ENCODE data around the gene HERC2.

The HERC2 gene

DNA sequence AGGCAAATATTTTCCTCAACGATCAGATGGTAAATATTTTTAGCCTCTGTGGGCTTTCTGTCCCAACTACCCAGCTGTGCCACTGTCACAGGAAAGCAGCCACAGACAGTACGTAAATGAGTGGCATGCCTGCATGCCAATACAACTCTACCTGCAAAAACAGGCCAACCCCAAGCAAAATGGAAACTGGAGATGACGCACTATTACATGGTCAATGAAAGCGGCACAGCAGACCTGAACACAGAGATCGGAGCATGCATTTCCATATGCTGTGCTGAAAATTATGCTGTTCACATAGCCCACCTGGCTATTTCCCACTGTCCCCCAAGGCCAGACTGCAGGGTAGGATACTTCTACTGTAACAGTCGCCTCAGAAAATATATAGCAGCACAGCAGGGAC lies 57.8 kb downstream of the HERC2 start:
- DNase-seq (ENCODE audit: low spot score) (no peak), ATAC-seq (ENCODE audit: low read depth) (no peak)
- H3K4me1 ChIP-seq (ENCODE audit: insufficient read depth, poor library complexity, severe bottlenecking), result no peaks in the 10 kb centered on the region
- no peaks in the 10 kb centered on the region for H3K9me3 ChIP-seq (ENCODE audit: severe bottlenecking)
- TF ChIP-seq, protein P1, sequence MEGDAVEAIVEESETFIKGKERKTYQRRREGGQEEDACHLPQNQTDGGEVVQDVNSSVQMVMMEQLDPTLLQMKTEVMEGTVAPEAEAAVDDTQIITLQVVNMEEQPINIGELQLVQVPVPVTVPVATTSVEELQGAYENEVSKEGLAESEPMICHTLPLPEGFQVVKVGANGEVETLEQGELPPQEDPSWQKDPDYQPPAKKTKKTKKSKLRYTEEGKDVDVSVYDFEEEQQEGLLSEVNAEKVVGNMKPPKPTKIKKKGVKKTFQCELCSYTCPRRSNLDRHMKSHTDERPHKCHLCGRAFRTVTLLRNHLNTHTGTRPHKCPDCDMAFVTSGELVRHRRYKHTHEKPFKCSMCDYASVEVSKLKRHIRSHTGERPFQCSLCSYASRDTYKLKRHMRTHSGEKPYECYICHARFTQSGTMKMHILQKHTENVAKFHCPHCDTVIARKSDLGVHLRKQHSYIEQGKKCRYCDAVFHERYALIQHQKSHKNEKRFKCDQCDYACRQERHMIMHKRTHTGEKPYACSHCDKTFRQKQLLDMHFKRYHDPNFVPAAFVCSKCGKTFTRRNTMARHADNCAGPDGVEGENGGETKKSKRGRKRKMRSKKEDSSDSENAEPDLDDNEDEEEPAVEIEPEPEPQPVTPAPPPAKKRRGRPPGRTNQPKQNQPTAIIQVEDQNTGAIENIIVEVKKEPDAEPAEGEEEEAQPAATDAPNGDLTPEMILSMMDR (IDR thresholded peaks at IDR 0.05; ENCODE audit: poor library complexity, severe bottlenecking), result no peak
- no peak overlapping the region for H3K27ac ChIP-seq (ENCODE audit: poor library complexity, severe bottlenecking)
- H3K36me3 ChIP-seq (ENCODE audit: low read depth), result peaks cover 77% of the 10 kb centered on the region
- H3K4me3 ChIP-seq (ENCODE audit: severe bottlenecking), result no peak overlapping the region
- H3K27me3 ChIP-seq (ENCODE audit: insufficient read depth, poor library complexity, severe bottlenecking), result no peaks in the 10 kb centered on the region

DNA sequence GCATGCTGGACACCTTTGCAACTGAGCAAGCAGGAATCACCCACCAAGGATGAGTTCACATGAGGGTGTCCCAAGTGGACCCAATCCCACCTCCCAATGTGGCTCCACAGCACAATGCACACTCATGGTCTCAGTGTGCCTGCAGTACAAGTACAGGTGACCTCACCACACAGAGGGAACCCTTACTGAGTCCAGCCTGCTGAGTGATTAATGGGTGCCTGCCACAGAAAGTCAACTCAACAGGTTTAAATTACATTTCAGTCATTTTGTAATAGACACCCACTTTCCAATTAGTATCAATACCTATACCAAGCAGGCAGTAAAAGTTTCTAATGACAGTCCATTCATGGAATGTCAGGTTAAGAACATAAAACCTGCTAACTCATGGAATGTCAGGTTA lies 59.5 kb downstream of the HERC2 start:
- TF ChIP-seq, protein P1 (IDR thresholded peaks at IDR 0.05; ENCODE audit: poor library complexity, severe bottlenecking), result no peak
- DNase-seq (ENCODE audit: low spot score) (no peak), ATAC-seq (ENCODE audit: low read depth) (no peak)
- Histone ChIP-seq H3K4me1 (ENCODE audit: insufficient read depth, poor library complexity, severe bottlenecking) (no peaks in the 10 kb centered on the region), H3K27me3 (ENCODE audit: insufficient read depth, poor library complexity, severe bottlenecking) (no peaks in the 10 kb centered on the region), H3K4me3 (ENCODE audit: severe bottlenecking) (no peak overlapping the region), H3K27ac (ENCODE audit: poor library complexity, severe bottlenecking) (no peak overlapping the region), H3K36me3 (ENCODE audit: low read depth) (peaks cover 72% of the 10 kb centered on the region), H3K9me3 (ENCODE audit: severe bottlenecking) (no peaks in the 10 kb centered on the region)

DNA sequence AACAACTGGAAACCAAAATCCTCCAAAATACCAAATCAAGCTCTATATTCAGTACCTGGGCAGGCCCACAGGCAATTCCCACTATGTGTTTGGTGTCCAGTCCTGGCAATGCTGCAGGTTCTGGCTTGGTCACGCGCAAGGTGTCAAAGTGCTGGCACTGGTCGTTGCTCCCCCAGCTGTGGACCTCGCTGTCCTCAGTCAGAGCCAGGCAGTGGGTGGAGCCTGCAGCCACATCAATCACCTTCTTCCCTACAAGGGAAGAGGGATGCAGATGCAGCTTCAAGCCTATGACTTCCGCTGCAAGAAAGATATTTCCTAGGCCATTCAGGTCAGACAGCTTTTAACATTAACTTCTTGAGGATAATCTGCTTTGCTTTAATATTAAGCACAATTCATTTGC lies 61.3 kb downstream of the HERC2 start:
- H3K36me3 ChIP-seq (ENCODE audit: low read depth), result peaks cover 61% of the 10 kb centered on the region
- no peaks in the 10 kb centered on the region for H3K27me3 ChIP-seq (ENCODE audit: insufficient read depth, poor library complexity, severe bottlenecking)
- TF ChIP-seq, protein P1 (IDR thresholded peaks at IDR 0.05; ENCODE audit: poor library complexity, severe bottlenecking), result no peak
- no peaks in the 10 kb centered on the region for H3K4me1 ChIP-seq (ENCODE audit: insufficient read depth, poor library complexity, severe bottlenecking)
- DNase-seq (ENCODE audit: low spot score) (no peak), ATAC-seq (ENCODE audit: low read depth) (no peak)
- no peak overlapping the region for H3K27ac ChIP-seq (ENCODE audit: poor library complexity, severe bottlenecking)
- H3K4me3 ChIP-seq (ENCODE audit: severe bottlenecking), result no peak overlapping the region
- no peaks in the 10 kb centered on the region for H3K9me3 ChIP-seq (ENCODE audit: severe bottlenecking)

DNA sequence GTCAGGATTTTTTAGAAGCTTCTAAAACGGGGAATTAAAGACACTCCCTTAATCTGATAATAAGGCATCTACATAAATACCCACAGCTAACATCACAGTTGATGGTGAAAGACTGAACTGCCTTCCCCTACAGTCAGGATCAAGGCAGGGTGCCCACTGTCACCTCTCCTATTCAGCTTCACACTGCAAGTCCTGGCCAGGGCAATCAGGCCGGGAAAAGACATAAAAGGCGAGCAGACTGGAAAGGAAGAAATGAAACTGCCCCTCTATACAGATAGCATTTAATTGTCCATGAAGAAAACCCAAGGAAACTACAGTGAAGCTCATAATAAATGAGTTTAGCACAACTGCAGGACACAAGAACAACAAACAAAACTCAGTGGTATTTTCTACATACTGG lies 61.7 kb downstream of the HERC2 start:
- ATAC-seq (ENCODE audit: low read depth) (no peak), DNase-seq (ENCODE audit: low spot score) (no peak)
- Histone ChIP-seq H3K9me3 (ENCODE audit: severe bottlenecking) (no peaks in the 10 kb centered on the region), H3K27me3 (ENCODE audit: insufficient read depth, poor library complexity, severe bottlenecking) (no peaks in the 10 kb centered on the region), H3K4me3 (ENCODE audit: severe bottlenecking) (no peak overlapping the region), H3K36me3 (ENCODE audit: low read depth) (peaks cover 61% of the 10 kb centered on the region), H3K4me1 (ENCODE audit: insufficient read depth, poor library complexity, severe bottlenecking) (no peaks in the 10 kb centered on the region), H3K27ac (ENCODE audit: poor library complexity, severe bottlenecking) (no peak overlapping the region)
- TF ChIP-seq, protein P1 (IDR thresholded peaks at IDR 0.05; ENCODE audit: poor library complexity, severe bottlenecking), result no peak

DNA sequence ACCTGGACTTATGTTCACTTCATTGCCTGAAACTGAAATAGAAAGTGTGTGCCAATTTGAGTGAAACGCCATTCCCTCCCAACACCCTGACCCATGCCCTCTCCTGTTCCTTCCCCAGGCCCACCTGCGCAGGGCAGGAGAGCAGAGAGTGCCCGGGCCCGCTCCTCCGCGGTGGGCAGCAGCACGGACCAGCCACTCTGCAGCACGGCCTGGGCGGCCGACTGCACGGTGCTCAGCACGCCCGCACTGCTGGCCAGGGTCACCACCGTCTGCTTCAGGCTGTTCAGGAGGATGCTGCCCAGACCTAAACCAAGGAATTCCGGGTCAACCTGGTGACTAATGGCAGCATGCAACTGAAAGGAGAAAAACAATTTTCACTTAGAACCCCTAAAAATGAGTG lies 66.0 kb downstream of the HERC2 start:
- H3K36me3 ChIP-seq (ENCODE audit: low read depth), result peaks cover 70% of the 10 kb centered on the region
- DNase-seq (ENCODE audit: low spot score), result no peak
- TF ChIP-seq, protein P1 (IDR thresholded peaks at IDR 0.05; ENCODE audit: poor library complexity, severe bottlenecking), result no peak

More for the DNA sequence above, 66.0 kb downstream of the HERC2 start:
- H3K4me1 ChIP-seq (ENCODE audit: insufficient read depth, poor library complexity, severe bottlenecking), result no peaks in the 10 kb centered on the region
- no peak overlapping the region for H3K27ac ChIP-seq (ENCODE audit: poor library complexity, severe bottlenecking)
- H3K9me3 ChIP-seq (ENCODE audit: severe bottlenecking), result no peaks in the 10 kb centered on the region
- H3K27me3 ChIP-seq (ENCODE audit: insufficient read depth, poor library complexity, severe bottlenecking), result no peaks in the 10 kb centered on the region
- ATAC-seq (ENCODE audit: low read depth), result no peak
- no peak overlapping the region for H3K4me3 ChIP-seq (ENCODE audit: severe bottlenecking)
